ENCODE data around the gene CAMK2A. TPM values are rescaled to one million over a fixed set of nuclear protein-coding genes. Genes with fewer than 3 reads are reported as not detected.

CAMK2A gene
- total and polyA plus RNA-seq, 2 donors (not counting 3 experiments of a cell fraction or from before 2014, with no cell fraction given): not detected

- H3K9me1 ChIP-seq (replicated peaks; ENCODE audit: control insufficient read depth, extremely low read depth, insufficient read depth, low read length): no peaks in the 10 kb centered on the region
- FAIRE-seq: no peak
- TF ChIP-seq MYC (IDR thresholded peaks at IDR 0.05; ENCODE audit: low read depth, low read length) (no peak), GATA2 (IDR thresholded peaks at IDR 0.05; ENCODE audit: insufficient read depth, insufficient read length, low read depth, low read length) (no peak), POLR2A (IDR thresholded peaks at IDR 0.05; ENCODE audit: low read depth, low read length) (no peak), POLR2AphosphoS5 (IDR thresholded peaks at IDR 0.05; ENCODE audit: insufficient read depth, low read depth, low read length) (no peak), FOS (IDR thresholded peaks at IDR 0.05; ENCODE audit: borderline replicate concordance, insufficient read depth, low read length) (no peak), CTCF (IDR thresholded peaks at IDR 0.05; ENCODE audit: extremely low read depth in 1 of 2, insufficient read depth in 1 of 2, low read depth in 1 of 2, low read length in 2 of 2) (no peak), EZH2 (IDR thresholded peaks at IDR 0.05; ENCODE audit: borderline replicate concordance, low read depth, low read length, severe bottlenecking) (no peak), MAX (IDR thresholded peaks at IDR 0.05; ENCODE audit: insufficient read depth, insufficient read length) (no peak), JUN (IDR thresholded peaks at IDR 0.05; ENCODE audit: borderline replicate concordance, insufficient read depth, insufficient read length, low read depth) (no peak)
- H3K9me3 ChIP-seq (replicated peaks; ENCODE audit: control insufficient read depth, insufficient read depth, low read length): no peaks in the 10 kb centered on the region
- no peaks in the 10 kb centered on the region for H4K20me1 ChIP-seq (replicated peaks; ENCODE audit: control insufficient read depth, extremely low read depth, insufficient read depth, low read length)
- CTCF ChIA-PET: interaction anchor here (1.0 kb wide), 1 partner anchor 377 kb away, joined by 3 read pairs; no protein-coding TSS in a partner anchor
- no peak overlapping the region for H2AFZ ChIP-seq (ENCODE audit: low read depth, low read length)
- no peak overlapping the region for H3K27ac ChIP-seq (ENCODE audit: insufficient read depth, low read depth, low read length)
- H3K9ac ChIP-seq (replicated peaks; ENCODE audit: extremely low read depth, insufficient read depth, low read length): no peak overlapping the region
- peaks cover 0 to 9% of the 10 kb centered on the region in 2 experiments for H3K27me3 ChIP-seq (ENCODE audit: control insufficient read depth in 2 of 2, insufficient read depth in 2 of 2, low read length in 2 of 2)
- no peak for DNase-seq (ENCODE audit: low read depth, low spot score)
- H3K4me3 ChIP-seq (replicated peaks in 1 of 3; ENCODE audit: insufficient read depth in 1 of 3, low read depth in 1 of 3, low read length in 3 of 3): no peak overlapping the region
- no peaks in the 10 kb centered on the region for H3K36me3 ChIP-seq (ENCODE audit: control insufficient read depth in 2 of 2, extremely low read depth in 1 of 2, insufficient read depth in 2 of 2, low read length in 2 of 2)
- intact Hi-C loops (cut with micrococcal nuclease): no loop called here
- POLR2A ChIA-PET: interaction anchor here (0.5 kb wide), 1 partner anchor 55 kb away, joined by 4 read pairs; the partner anchor contains the start of gene PDGFRB
- H3K4me2 ChIP-seq (ENCODE audit: insufficient read depth, low read length): no peak overlapping the region
- dilution Hi-C loops (cut with MboI; ENCODE audit: extremely low pct_ligation_motif_present, low sequenced_read_pairs): no loop called here
- no peaks in the 10 kb centered on the region for H3K4me1 ChIP-seq (ENCODE audit: control insufficient read depth, extremely low read depth, insufficient read depth, low read length)
- H3K79me2 ChIP-seq (ENCODE audit: control insufficient read depth, insufficient read depth, low read length): no peaks in the 10 kb centered on the region
- BruUV-seq (replicated peaks): no TSS peak
Measured at GRCh38 chr5:150210644-150211043, 78.9 kb downstream of the CAMK2A start.

All from endothelial cell of umbilical vein (primary cell).